22Rv1 (cell line): ENCODE results near the gene RIMS4.
"Not testable (repeated sequence)": the region's sequence is repeated elsewhere in the genome, so short reads cannot be mapped to it uniquely, and the experiment has no call there.

Source experiments
- H3K27ac ChIP-seq: fragments of 450-650 bp; 2 replicates; pipeline ENCODE4 v1.5.1; 2017
- CTCF ChIP-seq: fragments of 450-650 bp; IDR thresholded peaks from 2 replicates; pipeline ENCODE4 v1.5.1; 2017; ENCODE audit warnings: mild to moderate bottlenecking
- ZFX ChIP-seq: fragments of 450-650 bp; IDR thresholded peaks from 2 replicates; pipeline ENCODE4 v1.6.1; 2017; ENCODE audit warnings: antibody characterized with exemption, borderline replicate concordance

RIMS4 gene

GRCh38 chr20:44830523-44830922 is 20.2 kb upstream of the RIMS4 start:
- H3K27ac ChIP-seq: no peak overlapping the region
- TF ChIP-seq ZFX (no peak), CTCF (no peak)

GRCh38 chr20:44829688-44830087 is 19.3 kb upstream of the RIMS4 start:
- TF ChIP-seq ZFX (no peak), CTCF (no peak)
- no peak overlapping the region for H3K27ac ChIP-seq

- TF ChIP-seq ZFX (no peak), CTCF (no peak)
- H3K27ac ChIP-seq: no peak overlapping the region
Observed at GRCh38 chr20:44828640-44829039, 18.3 kb upstream of the RIMS4 start.

GRCh38 chr20:44827401-44827800 is 17.1 kb upstream of the RIMS4 start:
- H3K27ac ChIP-seq: no peak overlapping the region
- TF ChIP-seq ZFX (no peak), CTCF (no peak)

GRCh38 chr20:44821576-44821975 is 11.2 kb upstream of the RIMS4 start:
- not testable (repeated sequence) for H3K27ac ChIP-seq

- H3K27ac ChIP-seq: no peak overlapping the region
- TF ChIP-seq ZFX (no peak), CTCF (no peak)
Observed at GRCh38 chr20:44819936-44820335, 9.6 kb upstream of the RIMS4 start.

- H3K27ac ChIP-seq: no peak overlapping the region
- no peak for TF ChIP-seq CTCF
- TF ChIP-seq ZFX: no peak
Observed at GRCh38 chr20:44817143-44817910, 7.0 kb upstream of the RIMS4 start.

- no peak for TF ChIP-seq ZFX
- TF ChIP-seq CTCF: no peak
- no peak overlapping the region for H3K27ac ChIP-seq
Observed at GRCh38 chr20:44814937-44815336, 4.6 kb upstream of the RIMS4 start.
